GM12878 (cell line): ENCODE measurements around the gene PXMP2. TPM values are rescaled to one million over a fixed set of nuclear protein-coding genes. Genes with fewer than 3 reads are reported as not detected.
A peak's percentile ranks its signal among the peaks of the same experiment; 100 is the strongest.

Source experiments
- BRCA1 ChIP-seq: IDR thresholded peaks from 2 replicates; pipeline ENCODE4 v1.6.1; 2011; ENCODE audit warnings: low read depth, low read length, improper control_type of control experiment
- EED ChIP-seq: sonication (generic); IDR thresholded peaks from 2 replicates; pipeline ENCODE4 v1.6.1; 2016; ENCODE audit warnings: antibody characterized with exemption, low read depth
- ELK1 ChIP-seq: IDR thresholded peaks from 2 replicates; pipeline ENCODE4 v1.6.1; 2012; ENCODE audit warnings: low read depth, low read length, improper control_type of control experiment
- GABPA ChIP-seq: IDR thresholded peaks from 2 replicates; pipeline ENCODE4 v1.6.1; 2014; ENCODE audit warnings: antibody characterized with exemption, low read depth, mild to moderate bottlenecking, inconsistent platforms
- HDGF ChIP-seq: fragments of 450-650 bp; IDR thresholded peaks from 2 replicates; pipeline ENCODE4 v1.6.1; 2016; ENCODE audit warnings: antibody characterized with exemption
- JUND ChIP-seq: IDR thresholded peaks from 2 replicates; pipeline ENCODE4 v1.6.1; 2012; ENCODE audit warnings: low read depth, mild to moderate bottlenecking, low read length, improper control_type of control experiment, moderate library complexity
- KAT2A ChIP-seq: conservative IDR thresholded peaks from 2 replicates; pipeline ENCODE4 v1.6.1; 2011; ENCODE audit warnings: low read depth, low read length; ENCODE audit not compliant: control insufficient read depth
- KLF5 ChIP-seq: fragments of 450-650 bp; IDR thresholded peaks from 2 replicates; pipeline ENCODE4 v1.6.1; 2014; ENCODE audit warnings: mild to moderate bottlenecking; ENCODE audit not compliant: partially characterized antibody
- MEF2A ChIP-seq: IDR thresholded peaks from 2 replicates; pipeline ENCODE4 v1.6.1; 2011; ENCODE audit warnings: low read depth, mild to moderate bottlenecking, low read length, moderate library complexity; ENCODE audit not compliant: insufficient read depth
- MXI1 ChIP-seq: fragments of 150-350 bp; IDR thresholded peaks from 2 replicates; pipeline ENCODE4 v1.6.1; 2011; ENCODE audit warnings: low read depth, mild to moderate bottlenecking, inconsistent platforms, low read length, improper control_type of control experiment
- NBN ChIP-seq: fragments of 450-650 bp; IDR thresholded peaks from 2 replicates; pipeline ENCODE4 v1.6.1; 2016
- NFYA ChIP-seq: IDR thresholded peaks from 2 replicates; pipeline ENCODE4 v1.6.1; 2011; ENCODE audit warnings: low read depth, mild to moderate bottlenecking, low read length, improper control_type of control experiment, borderline replicate concordance
- NRF1 ChIP-seq: conservative IDR thresholded peaks from 2 replicates; pipeline ENCODE4 v1.6.1; 2011; ENCODE audit warnings: mild to moderate bottlenecking, low read depth, low read length, improper control_type of control experiment
- PKNOX1 ChIP-seq: fragments of 450-650 bp; IDR thresholded peaks from 2 replicates; pipeline ENCODE4 v1.6.1; 2016; ENCODE audit warnings: mild to moderate bottlenecking
- SKIL ChIP-seq: fragments of 450-650 bp; IDR thresholded peaks from 2 replicates; pipeline ENCODE4 v1.6.1; 2017; ENCODE audit warnings: mild to moderate bottlenecking, low read depth, inconsistent platforms; ENCODE audit not compliant: poor library complexity, severe bottlenecking
- SMAD5 ChIP-seq: IDR thresholded peaks from 2 replicates; pipeline ENCODE4 v1.6.1; 2016; ENCODE audit warnings: antibody characterized with exemption, low read depth
- SMARCA5 ChIP-seq: fragments of 450-650 bp; IDR thresholded peaks from 2 replicates; pipeline ENCODE4 v1.6.1; 2017; ENCODE audit warnings: mild to moderate bottlenecking
- SPI1 ChIP-seq: IDR thresholded peaks from 2 replicates; pipeline ENCODE4 v1.6.1; 2011; ENCODE audit warnings: low read depth, mild to moderate bottlenecking, low read length, moderate library complexity, borderline replicate concordance; ENCODE audit not compliant: insufficient read depth
- STAT3 ChIP-seq: IDR thresholded peaks from 2 replicates; pipeline ENCODE4 v1.6.1; 2011; ENCODE audit warnings: low read depth, low read length, improper control_type of control experiment
- SUZ12 ChIP-seq: fragments of 200-600 bp; sonication (generic); IDR thresholded peaks from one replicate; pipeline ENCODE4 v1.6.1; 2018; ENCODE audit warnings: antibody characterized with exemption, mild to moderate bottlenecking; ENCODE audit not compliant: unreplicated experiment
- YY1 ChIP-seq: IDR thresholded peaks from 2 replicates; pipeline ENCODE4 v1.6.1; 2011; ENCODE audit warnings: low read depth, mild to moderate bottlenecking, low read length
- ZNF384 ChIP-seq: IDR thresholded peaks from 2 replicates; pipeline ENCODE4 v1.6.1; 2012; ENCODE audit warnings: low read depth, mild to moderate bottlenecking, low read length, improper control_type of control experiment, borderline replicate concordance
- ZNF622 ChIP-seq: fragments of 450-650 bp; IDR thresholded peaks from 2 replicates; pipeline ENCODE4 v1.6.1; 2017; ENCODE audit warnings: mild to moderate bottlenecking, inconsistent platforms
- polyA plus RNA-seq, 11 experiments: library from polyadenylated mRNA; depleted of rRNA in 4 of 11; unstranded in 6 of 11; stranded (reverse) in 5 of 11; fragments of >200 nt; fragmentation: Nextera tagmentation in 4 of 11; fragmentation: Illumina TruSeq in 1 of 11; extraction: Ambion mirVana in 4 of 11; extraction: Trizol in 1 of 11; gene quantifications; 1 replicate in 1 of 11; 2 replicates in 10 of 11; pipeline versions ENCODE4 v1.2.1 to v1.2.3, GENCODE V29; 2011 to 2016; ENCODE audit warnings: inconsistent platforms in 2 of 11, missing spikeins in 2 of 11, low read depth in 1 of 11
- total RNA-seq, 4 experiments: library from RNA; depleted of rRNA in 3 of 4; stranded (reverse); fragments of >200 nt in 3 of 4; fragmentation: Illumina TruSeq in 1 of 4; extraction: Trizol in 1 of 4; gene quantifications; 2 replicates each; pipeline versions ENCODE4 v1.2.1 to v1.2.3, GENCODE V29; 2013 to 2021
- TF ChIP-seq, protein P1 (sequence below): fragments of 450-650 bp; IDR thresholded peaks from 2 replicates; pipeline ENCODE4 v1.6.1; 2017; ENCODE audit warnings: borderline replicate concordance
- TF ChIP-seq, protein P2 (sequence below): IDR thresholded peaks from 2 replicates; pipeline ENCODE4 v1.6.1; 2011; ENCODE audit warnings: low read depth, mild to moderate bottlenecking, low read length, moderate library complexity, borderline replicate concordance; ENCODE audit errors: extremely low read depth

Gene PXMP2
- total and polyA plus RNA-seq, 10 of the 15 experiments (the other 5 are each of a cell fraction or from before 2014, with no cell fraction given): 4.0 to 97.8 (median 42.0) TPM

DNA sequence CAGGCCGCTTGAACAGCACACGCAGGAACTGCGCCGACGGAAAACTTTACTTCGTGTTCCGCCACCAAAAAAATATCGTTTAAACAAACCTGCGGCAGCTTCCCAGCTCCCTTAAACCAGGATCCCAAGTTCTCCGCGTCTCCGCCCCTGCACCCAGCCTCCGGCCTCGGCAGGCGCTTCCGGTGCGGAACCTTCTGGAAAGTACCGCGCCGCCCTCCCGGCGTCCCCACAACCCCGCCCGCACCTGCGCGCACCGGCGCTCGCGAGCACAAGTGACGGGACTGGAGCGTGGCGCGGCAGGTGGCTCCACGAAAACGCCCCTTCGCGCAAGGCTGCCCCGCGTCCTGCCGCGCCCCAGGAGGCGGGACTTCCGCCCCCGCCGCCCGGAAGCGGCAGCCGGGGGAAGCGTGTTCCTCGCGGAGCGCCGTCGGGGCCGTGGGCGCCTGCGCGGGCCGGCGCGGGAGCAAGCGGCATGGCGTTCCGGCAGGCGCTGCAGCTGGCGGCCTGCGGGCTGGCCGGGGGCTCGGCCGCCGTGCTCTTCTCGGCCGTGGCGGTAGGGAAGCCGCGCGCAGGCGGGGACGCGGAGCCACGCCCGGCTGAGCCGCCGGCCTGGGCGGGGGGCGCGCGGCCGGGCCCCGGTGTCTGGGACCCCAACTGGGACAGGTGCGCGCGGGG is 23.2 kb downstream of the PXMP2 start, which contains the start of gene PGAM5 (continued):
- TF ChIP-seq, protein P1, sequence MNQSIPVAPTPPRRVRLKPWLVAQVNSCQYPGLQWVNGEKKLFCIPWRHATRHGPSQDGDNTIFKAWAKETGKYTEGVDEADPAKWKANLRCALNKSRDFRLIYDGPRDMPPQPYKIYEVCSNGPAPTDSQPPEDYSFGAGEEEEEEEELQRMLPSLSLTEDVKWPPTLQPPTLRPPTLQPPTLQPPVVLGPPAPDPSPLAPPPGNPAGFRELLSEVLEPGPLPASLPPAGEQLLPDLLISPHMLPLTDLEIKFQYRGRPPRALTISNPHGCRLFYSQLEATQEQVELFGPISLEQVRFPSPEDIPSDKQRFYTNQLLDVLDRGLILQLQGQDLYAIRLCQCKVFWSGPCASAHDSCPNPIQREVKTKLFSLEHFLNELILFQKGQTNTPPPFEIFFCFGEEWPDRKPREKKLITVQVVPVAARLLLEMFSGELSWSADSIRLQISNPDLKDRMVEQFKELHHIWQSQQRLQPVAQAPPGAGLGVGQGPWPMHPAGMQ: no peak
- TF ChIP-seq SPI1 (peak; percentile 52; the same call in 1 of the 2 replicates), STAT3 (no peak), MEF2A (no peak), ZNF384 (no peak), NBN (peak; percentile 65; the same call in 1 of the 2 replicates), SUZ12 (no peak), GABPA (peak; percentile 86), ZNF622 (no peak), EED (peak; percentile 88), NFYA (no peak), ELK1 (peak; percentile 85), SMAD5 (peak; percentile 24; the same call in 1 of the 2 replicates), KLF5 (peak; percentile 27), BRCA1 (peak; percentile 63), KAT2A (no peak), SKIL (no peak), JUND (no peak), YY1 (peak; percentile 90), PKNOX1 (peak; percentile 36; the same call in 1 of the 2 replicates), NRF1 (peak; percentile 56), MXI1 (peak; percentile 97), HDGF (no peak), SMARCA5 (peak; percentile 70)
- TF ChIP-seq, protein P2, sequence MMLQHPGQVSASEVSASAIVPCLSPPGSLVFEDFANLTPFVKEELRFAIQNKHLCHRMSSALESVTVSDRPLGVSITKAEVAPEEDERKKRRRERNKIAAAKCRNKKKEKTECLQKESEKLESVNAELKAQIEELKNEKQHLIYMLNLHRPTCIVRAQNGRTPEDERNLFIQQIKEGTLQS: no peak
